GM19467 (cell line): ENCODE measurements around the gene FAHD2B.
A peak's percentile ranks its signal among the peaks of the same experiment; 100 is the strongest.
"Not testable (repeated sequence)": the region's sequence is repeated elsewhere in the genome, so short reads cannot be mapped to it uniquely, and the experiment has no call there.

Experiments
- ATAC-seq: cut with Tn5 transposase; IDR thresholded peaks from one replicate; pipeline ENCODE4 v1.9.1; 2021; ENCODE audit warnings: mild to moderate bottlenecking, moderate library complexity; ENCODE audit not compliant: unreplicated experiment

FAHD2B gene

GRCh38 chr2:97094772-97095611, at the start of gene FAHD2B:
TSS of gene FAHD2B (minus strand) at chr2:97094882. CDS start at chr2:97091706, 3,176 bp downstream.
- ATAC-seq = peak; percentile 93

GRCh38 chr2:97144016-97144415, 49.3 kb upstream of the FAHD2B start:
- ATAC-seq = not testable (repeated sequence)

- not testable (repeated sequence) for ATAC-seq
Measured at GRCh38 chr2:97129090-97129489, 34.4 kb upstream of the FAHD2B start.

- peak; percentile 10 for ATAC-seq
Measured at GRCh38 chr2:97113882-97114255, 19.2 kb upstream of the FAHD2B start.

GRCh38 chr2:97113050-97113881, 18.6 kb upstream of the FAHD2B start, which contains the start of gene ANKRD36:
TSS of gene ANKRD36 (plus strand) at chr2:97113153. CDS start at chr2:97113740, 587 bp downstream.
- ATAC-seq = peak; percentile 91

GRCh38 chr2:97112320-97113049, 17.8 kb upstream of the FAHD2B start:
- peak; percentile 52 for ATAC-seq

GRCh38 chr2:97111246-97111645, 16.6 kb upstream of the FAHD2B start:
- not testable (repeated sequence) for ATAC-seq

GRCh38 chr2:97106878-97107277, 12.2 kb upstream of the FAHD2B start:
- not testable (repeated sequence) for ATAC-seq

GRCh38 chr2:97098786-97099372, 4.2 kb upstream of the FAHD2B start:
- not testable (repeated sequence) for ATAC-seq

- ATAC-seq = no peak
Measured at GRCh38 chr2:97095661-97096060, 979 bp upstream of the FAHD2B start.

- ATAC-seq = not testable (repeated sequence)
Measured at GRCh38 chr2:97093983-97094771, 505 bp downstream of the FAHD2B start.

- ATAC-seq = not testable (repeated sequence)
Measured at GRCh38 chr2:97092946-97093345, 1.7 kb downstream of the FAHD2B start.

GRCh38 chr2:97088706-97089105, 6.0 kb downstream of the FAHD2B start:
- not testable (repeated sequence) for ATAC-seq

- not testable (repeated sequence) for ATAC-seq
Measured at GRCh38 chr2:97085093-97085492, 9.6 kb downstream of the FAHD2B start.

GRCh38 chr2:97083516-97083915, 11.2 kb downstream of the FAHD2B start:
- not testable (repeated sequence) for ATAC-seq

GRCh38 chr2:97082206-97082605, 12.5 kb downstream of the FAHD2B start:
- not testable (repeated sequence) for ATAC-seq

GRCh38 chr2:97080855-97081254, 13.8 kb downstream of the FAHD2B start:
- ATAC-seq = not testable (repeated sequence)

GRCh38 chr2:97077213-97077612, 17.5 kb downstream of the FAHD2B start:
- not testable (repeated sequence) for ATAC-seq

GRCh38 chr2:97070915-97071314, 23.8 kb downstream of the FAHD2B start:
- ATAC-seq = not testable (repeated sequence)

- not testable (repeated sequence) for ATAC-seq
Measured at GRCh38 chr2:97068722-97069121, 26.0 kb downstream of the FAHD2B start.
